ENCODE measurements around the gene RHBDF2. TPM values are rescaled to one million over a fixed set of nuclear protein-coding genes. Genes with fewer than 3 reads are reported as not detected.

The RHBDF2 gene
- total RNA-seq, 1 donor from 2014 or later = 189 TPM

DNA sequence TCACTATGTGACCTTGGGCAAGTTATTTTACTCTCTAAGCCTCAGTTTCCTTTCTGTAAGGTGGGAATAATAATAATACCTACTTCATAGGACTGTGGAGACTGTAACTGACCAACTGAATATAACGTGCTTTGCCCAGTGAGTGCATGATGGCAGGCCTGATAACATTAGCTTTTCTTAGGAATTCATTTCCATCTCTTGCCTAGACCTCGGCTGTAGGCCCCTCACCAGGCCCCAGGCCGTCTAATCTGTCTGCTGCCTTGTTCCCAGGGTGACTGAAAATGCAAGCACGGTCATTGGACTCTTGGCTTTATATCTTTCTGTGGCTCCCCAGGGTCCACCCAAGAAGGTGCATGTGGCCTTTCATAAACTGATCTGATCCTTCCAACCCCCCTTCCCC is 41.5 kb downstream of the RHBDF2 start:
- TF ChIP-seq, protein P1, sequence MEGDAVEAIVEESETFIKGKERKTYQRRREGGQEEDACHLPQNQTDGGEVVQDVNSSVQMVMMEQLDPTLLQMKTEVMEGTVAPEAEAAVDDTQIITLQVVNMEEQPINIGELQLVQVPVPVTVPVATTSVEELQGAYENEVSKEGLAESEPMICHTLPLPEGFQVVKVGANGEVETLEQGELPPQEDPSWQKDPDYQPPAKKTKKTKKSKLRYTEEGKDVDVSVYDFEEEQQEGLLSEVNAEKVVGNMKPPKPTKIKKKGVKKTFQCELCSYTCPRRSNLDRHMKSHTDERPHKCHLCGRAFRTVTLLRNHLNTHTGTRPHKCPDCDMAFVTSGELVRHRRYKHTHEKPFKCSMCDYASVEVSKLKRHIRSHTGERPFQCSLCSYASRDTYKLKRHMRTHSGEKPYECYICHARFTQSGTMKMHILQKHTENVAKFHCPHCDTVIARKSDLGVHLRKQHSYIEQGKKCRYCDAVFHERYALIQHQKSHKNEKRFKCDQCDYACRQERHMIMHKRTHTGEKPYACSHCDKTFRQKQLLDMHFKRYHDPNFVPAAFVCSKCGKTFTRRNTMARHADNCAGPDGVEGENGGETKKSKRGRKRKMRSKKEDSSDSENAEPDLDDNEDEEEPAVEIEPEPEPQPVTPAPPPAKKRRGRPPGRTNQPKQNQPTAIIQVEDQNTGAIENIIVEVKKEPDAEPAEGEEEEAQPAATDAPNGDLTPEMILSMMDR (IDR thresholded peaks at IDR 0.05) = no peak

DNA sequence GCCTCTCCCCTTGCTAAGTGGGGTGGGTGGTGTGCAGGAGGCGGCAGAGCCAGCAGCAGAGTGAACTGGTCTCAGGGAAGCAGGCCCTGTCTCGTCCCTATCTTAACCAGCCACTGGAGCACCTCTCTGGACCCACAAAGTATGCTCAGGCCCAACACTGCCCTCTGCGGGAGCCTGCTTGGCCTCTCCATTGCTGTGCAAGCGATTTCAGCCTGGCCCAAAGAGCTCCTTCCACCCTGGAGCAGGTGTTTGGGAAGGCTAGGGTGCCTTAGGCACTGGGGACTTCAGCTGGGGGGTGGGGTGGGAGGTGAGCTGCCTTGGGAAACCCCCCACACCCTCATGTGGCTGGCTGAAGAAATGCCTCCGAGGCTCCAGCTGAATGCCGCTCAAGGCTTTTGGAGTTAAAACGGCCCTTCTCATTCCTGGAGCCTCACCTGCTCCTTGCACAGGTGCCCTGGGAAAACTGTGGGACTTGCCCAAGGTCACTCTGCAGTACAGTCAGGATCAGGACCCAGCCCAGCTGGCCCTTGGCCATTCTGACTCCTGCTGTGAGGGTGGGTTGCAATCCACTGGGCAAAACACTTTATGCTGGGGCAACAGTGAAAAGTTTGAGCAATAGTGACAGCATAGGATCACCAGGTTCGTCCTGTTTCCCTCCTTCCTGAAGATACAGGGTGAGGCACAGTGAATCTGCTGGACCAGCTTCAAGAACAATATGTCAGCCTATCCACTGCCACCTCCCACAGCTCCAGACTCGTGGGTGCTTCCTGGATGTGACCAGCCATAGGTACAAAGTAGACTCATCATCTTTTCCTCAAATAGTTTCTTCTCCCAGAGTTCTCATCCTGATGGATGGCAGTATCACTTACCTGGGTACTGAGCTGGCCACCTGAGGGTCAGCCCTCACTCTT is 42.4 kb downstream of the RHBDF2 start:
- intact Hi-C loops (cut with micrococcal nuclease) = loop anchor here (1.0 to 2.0 kb wide), 2 partner anchors 51 to 156 kb away; no protein-coding TSS in a partner anchor
- peak; percentile 79 for ATAC-seq (ENCODE audit: low read depth)

More for the DNA sequence above, 41.5 kb downstream of the RHBDF2 start:
- Mint-ChIP-seq H3K27ac (no peak overlapping the region), H3K27me3 (no peaks in the 10 kb centered on the region), H3K9me3 (no peaks in the 10 kb centered on the region), H3K4me3 (no peak overlapping the region), H3K4me1 (peaks cover 2% of the 10 kb centered on the region), H3K36me3 (ENCODE audit: low read depth) (no peaks in the 10 kb centered on the region)
- POLR2A ChIA-PET = interaction anchor here (0.6 to 2.0 kb wide), 8 partner anchors 21 to 107 kb away, joined by 3 to 17 read pairs (median 4); no protein-coding TSS in a partner anchor
- CTCF ChIA-PET = interaction anchor here (1.0 to 3.8 kb wide), 10 partner anchors 9 to 75 kb away, joined by 3 to 81 read pairs (median 6); partner anchors contain the start of genes RHBDF2 and SPHK1
- no peak for ATAC-seq (ENCODE audit: low read depth)
- DNase-seq = no peak
- intact Hi-C loops (cut with micrococcal nuclease) = loop anchor here (2.0 kb wide), 1 partner anchor 157 kb away; no protein-coding TSS in a partner anchor

DNA sequence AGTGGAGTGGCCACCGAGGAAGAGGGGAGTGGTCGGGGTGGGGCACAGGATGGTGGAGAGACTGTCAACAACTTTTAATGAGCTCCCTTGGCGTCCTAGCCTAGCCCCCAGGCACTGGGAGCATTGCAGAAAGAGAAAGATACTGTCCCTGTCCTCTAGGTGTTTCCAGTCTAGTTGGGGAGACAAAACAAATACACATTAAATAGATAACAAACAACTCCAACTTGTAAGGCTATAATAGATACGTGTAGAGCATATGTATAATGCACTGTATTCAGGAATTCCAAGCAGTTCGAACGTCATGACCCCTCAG is 47.8 kb downstream of the RHBDF2 start:
- Mint-ChIP-seq H3K27ac (peak overlapping the region; percentile 87), H3K27me3 (no peaks in the 10 kb centered on the region), H3K4me1 (peaks cover 33% of the 10 kb centered on the region), H3K9me3 (no peaks in the 10 kb centered on the region), H3K36me3 (ENCODE audit: low read depth) (no peaks in the 10 kb centered on the region), H3K4me3 (peak overlapping the region; percentile 81)
- no peak for ATAC-seq (ENCODE audit: low read depth)
- no peak for DNase-seq
- CTCF ChIA-PET = interaction anchor here (0.8 to 2.3 kb wide), 12 partner anchors 11 to 330 kb away, joined by 3 to 9 read pairs (median 4); partner anchors contain the start of genes AANAT and SPHK1
- POLR2A ChIA-PET = interaction anchor here (0.7 to 3.3 kb wide), 8 partner anchors 26 to 189 kb away, joined by 3 to 14 read pairs (median 5); partner anchors contain the start of genes RHBDF2 and UBALD2
- TF ChIP-seq, protein P1 (IDR thresholded peaks at IDR 0.05) = no peak
- intact Hi-C loops (cut with micrococcal nuclease) = loop anchor here (1.0 to 2.0 kb wide), 5 partner anchors 26 to 513 kb away; partner anchors contain the start of genes FBF1, FOXJ1 and RHBDF2

More for the DNA sequence above, 42.4 kb downstream of the RHBDF2 start:
- H3K9me3 Mint-ChIP-seq = no peaks in the 10 kb centered on the region
- CTCF ChIA-PET = interaction anchor here (0.9 to 3.8 kb wide), 18 partner anchors 9 to 158 kb away, joined by 3 to 81 read pairs (median 4); partner anchors contain the start of genes RHBDF2 and SPHK1
- POLR2A ChIA-PET = interaction anchor here (0.6 to 2.0 kb wide), 11 partner anchors 9 to 107 kb away, joined by 3 to 17 read pairs (median 4); partner anchors contain the start of gene AANAT
- no peaks in the 10 kb centered on the region for H3K36me3 Mint-ChIP-seq (ENCODE audit: low read depth)
- H3K4me3 Mint-ChIP-seq = no peak overlapping the region
- no peak for DNase-seq
- H3K4me1 Mint-ChIP-seq = no peaks in the 10 kb centered on the region
- TF ChIP-seq, protein P1 (IDR thresholded peaks at IDR 0.05) = no peak
- H3K27me3 Mint-ChIP-seq = no peaks in the 10 kb centered on the region
- H3K27ac Mint-ChIP-seq = no peak overlapping the region

DNA sequence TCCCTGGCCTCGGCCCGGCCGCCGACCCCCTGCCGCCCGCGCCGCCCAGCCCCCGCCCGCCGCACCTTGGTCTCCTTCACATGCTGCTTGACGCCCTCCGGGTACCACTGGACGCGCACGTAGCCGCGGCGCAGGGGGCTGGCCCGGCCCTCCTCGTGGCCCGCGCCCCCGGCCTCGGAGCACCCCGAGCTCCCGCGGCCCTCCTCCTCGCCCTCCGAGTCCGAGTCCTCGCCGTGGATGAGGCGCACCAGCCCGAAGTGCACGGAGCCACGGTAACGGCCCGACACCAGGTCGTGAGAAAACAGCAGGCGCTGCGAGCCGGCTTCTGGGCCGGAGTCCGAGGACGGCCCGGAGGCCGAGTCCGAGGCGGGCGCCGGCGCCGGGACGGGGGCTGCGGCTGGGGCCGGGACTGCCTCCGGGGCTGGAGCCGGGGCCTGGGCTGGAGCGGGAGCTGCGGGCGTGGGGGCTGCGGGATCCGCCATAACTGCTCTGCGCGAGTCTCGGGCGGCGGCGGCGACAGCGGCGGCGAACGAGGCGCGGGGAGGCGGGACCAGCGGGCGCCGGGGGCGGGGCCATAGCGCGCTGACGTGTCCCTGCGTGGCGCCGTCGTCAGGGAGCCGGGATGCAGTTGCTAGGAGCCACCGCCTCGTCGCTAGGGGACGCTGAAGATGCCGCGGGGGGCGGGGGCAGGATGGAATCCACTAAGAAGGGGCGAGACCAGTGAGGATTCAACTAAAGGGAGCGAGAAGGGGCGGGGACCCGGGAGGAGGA is 48.4 kb downstream of the RHBDF2 start, which contains the start of gene UBE2O:
UBE2O (minus strand) TSS at position 493 of the 771 bp plus-strand sequence; CDS start at position 482, 11 bp downstream.
- Mint-ChIP-seq H3K9me3 (no peaks in the 10 kb centered on the region), H3K36me3 (ENCODE audit: low read depth) (no peaks in the 10 kb centered on the region), H3K27ac (peak within 1 kb of the TSS; percentile 87), H3K27me3 (no peaks in the 10 kb centered on the region), H3K4me3 (peak within 1 kb of the TSS; percentile 83), H3K4me1 (peaks cover 39% of the 10 kb centered on the region)
- TF ChIP-seq, protein P1 (IDR thresholded peaks at IDR 0.05) = no peak
- CTCF ChIA-PET = interaction anchor here (1.0 to 2.3 kb wide), 10 partner anchors 10 to 68 kb away, joined by 3 to 9 read pairs (median 5); partner anchors contain the start of genes AANAT and SPHK1
- ATAC-seq (ENCODE audit: low read depth) (peak; percentile 94), DNase-seq (peak; percentile 95)
- intact Hi-C loops (cut with micrococcal nuclease) = loop anchor here (1.0 to 2.0 kb wide), 5 partner anchors 26 to 512 kb away; partner anchors contain the start of genes FBF1, FOXJ1 and RHBDF2
- POLR2A ChIA-PET = interaction anchor here (0.7 to 3.3 kb wide), 13 partner anchors 14 to 188 kb away, joined by 3 to 14 read pairs (median 3); partner anchors contain the start of genes AANAT, RHBDF2 and UBALD2
